Prostate gland (tissue), 2 donors: Measurements from ENCODE around the gene PACSIN3. TPM values are rescaled to one million over a fixed set of nuclear protein-coding genes. Genes with fewer than 3 reads are reported as not detected.

Experiments used
- DNase-seq: peaks from one replicate; pipeline ENCODE4 v3.0.0-alpha.2; 2019; ENCODE audit warnings: low spot score
- H3K27ac ChIP-seq, 2 donors: fragments of 200-600 bp; sonication (generic); 2 replicates each; pipeline ENCODE4 v1.5.1; 2017 to 2019
- H3K27me3 ChIP-seq: fragments of 200-600 bp; sonication (generic); replicated peaks from 2 replicates; pipeline ENCODE4 v1.5.1; 2019; ENCODE audit not compliant: insufficient read depth
- H3K36me3 ChIP-seq, 2 donors: fragments of 200-600 bp; sonication (generic); 1 replicate in 1 of 2; 2 replicates in 1 of 2; pipeline versions ENCODE4 v1.5.1 to v1.8.1; 2017 to 2019
- H3K4me1 ChIP-seq: fragments of 200-600 bp; sonication (generic); replicated peaks from 2 replicates; pipeline ENCODE4 v1.5.1; 2019
- H3K4me3 ChIP-seq, 2 donors: fragments of 200-600 bp; sonication (generic); 2 replicates each; pipeline ENCODE4 v1.5.1; 2017 to 2019
- H3K9me3 ChIP-seq: fragments of 200-600 bp; sonication (generic); 2 replicates; pipeline ENCODE4 v1.5.1; 2017
- CTCF ChIP-seq, 4 experiments: fragments of 200-600 bp in 2 of 4; fragments of 450-650 bp in 2 of 4; sonication (generic) in 2 of 4; IDR thresholded peaks; 1 replicate in 3 of 4; 2 replicates in 1 of 4; pipeline ENCODE4 v1.5.1; 2016 to 2019; ENCODE audit warnings: antibody characterized with exemption in 4 of 4, mild to moderate bottlenecking in 2 of 4, moderate library complexity in 2 of 4
- POLR2A ChIP-seq: fragments of 450-650 bp; IDR thresholded peaks from one replicate; pipeline ENCODE4 v1.6.1; 2016; ENCODE audit warnings: antibody characterized with exemption, mild to moderate bottlenecking
- POLR2AphosphoS5 ChIP-seq: sonication (generic); formaldehyde crosslinking; IDR thresholded peaks from one replicate; pipeline ENCODE4 v1.6.1; 2017; ENCODE audit warnings: antibody characterized with exemption
- WGBS: methylation state at CpG from one replicate; pipeline ENCODE4 v1.1.5; 2018; 5-methylcytosine and 5-hydroxymethylcytosine counted together
- intact Hi-C: fragments of 100-400 bp; cut with DNase I; formaldehyde crosslinking; loops from one replicate; pipeline ENCODE4 v1.14.2; 2022
- total RNA-seq, 2 donors: library from RNA; depleted of rRNA; stranded (reverse); fragments of >200 nt; gene quantifications; one replicate each; pipeline ENCODE4 v1.1.0, GENCODE V29; 2016

Gene PACSIN3
- total RNA-seq, result 10 to 100 TPM; 38.3 to 92.3 TPM

DNA sequence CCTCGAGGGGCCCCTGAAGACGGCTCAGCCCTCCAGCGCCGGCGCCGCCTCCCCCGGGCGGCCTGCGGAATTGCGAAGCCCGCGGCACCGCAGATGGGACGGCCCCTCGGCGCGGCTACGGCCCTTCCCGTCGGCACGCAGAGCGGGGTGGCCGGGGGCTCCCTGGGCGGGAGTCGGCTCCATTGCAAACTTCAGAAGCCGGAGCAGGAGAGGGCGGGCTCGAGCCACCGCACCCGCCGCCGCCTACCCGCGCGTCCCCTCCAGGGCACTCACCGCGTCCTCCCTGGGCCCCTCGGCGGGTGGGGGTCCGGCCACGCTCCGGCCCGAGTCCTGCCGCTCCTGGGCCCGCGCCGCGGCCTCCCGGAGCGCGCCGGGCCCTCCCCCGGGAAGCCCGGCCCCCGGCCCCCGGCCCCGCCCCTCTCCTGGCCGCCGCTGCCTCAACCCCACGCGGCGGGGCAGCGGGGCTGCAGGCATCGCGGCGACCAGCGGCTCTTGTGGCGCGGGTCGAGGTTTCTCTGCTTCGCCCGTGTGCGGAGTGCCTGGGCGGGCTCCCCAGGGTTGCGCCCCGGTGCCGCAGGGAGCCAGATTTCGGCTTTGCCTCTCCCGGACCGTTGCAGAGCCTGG is at the start of gene PACSIN3:
Gene PACSIN3, minus strand, starts transcription at position 359 of the 624 bp plus-strand sequence. CDS start 3,707 bp downstream, outside the sequence.
- H3K36me3 ChIP-seq, result peaks cover 0 to 2% of the 10 kb centered on the region in 2 donors
- peak within 1 kb of the TSS; percentile 91 to 94 for H3K27ac ChIP-seq
- H3K9me3 ChIP-seq, result no peaks in the 10 kb centered on the region
- TF ChIP-seq POLR2A (peak; percentile 64), POLR2AphosphoS5 (no peak), CTCF (IDR thresholded peaks at IDR 0.05) (peak in 2 of 4 experiments; percentile 33 to 35)
- no peaks in the 10 kb centered on the region for H3K27me3 ChIP-seq
- DNase-seq, result no peak
- intact Hi-C loops, result no loop called here
- H3K4me3 ChIP-seq, result peak within 1 kb of the TSS; percentile 91
- peaks cover 7% of the 10 kb centered on the region for H3K4me1 ChIP-seq
- WGBS, result under 1% methylated on average over 58 of the region's 80 CpGs

DNA sequence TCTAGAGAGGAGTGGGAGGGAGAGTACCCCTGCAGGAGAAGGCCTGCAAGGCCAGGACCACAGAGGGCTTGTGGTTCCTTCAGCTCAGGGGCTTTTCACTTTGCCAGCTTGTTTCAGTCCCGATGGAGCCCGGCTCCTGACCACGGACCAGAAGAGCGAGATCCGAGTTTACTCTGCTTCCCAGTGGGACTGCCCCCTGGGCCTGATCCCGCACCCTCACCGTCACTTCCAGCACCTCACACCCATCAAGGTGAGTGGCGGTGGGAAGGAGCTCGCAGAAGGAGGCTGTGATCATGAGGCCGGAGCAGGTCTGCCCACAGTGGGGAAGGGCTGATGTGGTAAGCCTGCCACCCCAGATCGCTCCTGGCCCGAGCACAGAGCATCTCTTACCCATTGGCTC is 48.9 kb upstream of the PACSIN3 start:
- no peak for TF ChIP-seq POLR2A
- TF ChIP-seq CTCF (IDR thresholded peaks at IDR 0.05), result no peak
- no peak for TF ChIP-seq POLR2AphosphoS5
- WGBS, result 87% methylated on average over 12 of the region's 12 CpGs
- Histone ChIP-seq H3K9me3 (no peaks in the 10 kb centered on the region), H3K4me3 (no peak overlapping the region), H3K36me3 (peaks cover 0 to 8% of the 10 kb centered on the region in 2 donors), H3K27ac (peak overlapping the region in 1 of 2 donors; percentile 39), H3K4me1 (no peaks in the 10 kb centered on the region), H3K27me3 (no peaks in the 10 kb centered on the region)
- no peak for DNase-seq
- intact Hi-C loops, result no loop called here

DNA sequence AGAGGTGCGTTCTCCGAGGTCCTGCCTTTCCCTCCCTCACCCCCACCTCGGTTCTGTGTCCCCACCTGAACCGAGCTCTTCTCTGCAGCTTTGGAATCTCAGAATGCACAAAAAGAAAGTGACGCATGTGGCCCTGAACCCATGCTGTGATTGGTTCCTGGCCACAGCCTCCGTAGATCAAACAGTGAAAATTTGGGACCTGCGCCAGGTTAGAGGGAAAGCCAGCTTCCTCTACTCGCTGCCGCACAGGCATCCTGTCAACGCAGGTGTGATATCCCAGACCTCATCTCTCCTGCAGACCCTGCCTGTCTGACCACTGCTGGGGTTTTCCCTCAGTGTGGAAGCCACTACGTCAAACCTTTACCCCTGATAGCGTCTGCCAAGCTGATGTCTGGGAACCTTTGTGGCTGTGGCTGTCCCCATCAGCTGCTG is 48.5 kb upstream of the PACSIN3 start:
- no peaks in the 10 kb centered on the region for H3K4me1 ChIP-seq
- TF ChIP-seq POLR2AphosphoS5 (peak; percentile 49), CTCF (IDR thresholded peaks at IDR 0.05) (no peak)
- H3K27ac ChIP-seq, result peak overlapping the region; percentile 39 to 58
- H3K36me3 ChIP-seq, result peaks cover 0 to 3% of the 10 kb centered on the region in 2 donors
- peak overlapping the region; percentile 13 to 29 for H3K4me3 ChIP-seq
- WGBS, result 17% methylated on average over 12 of the region's 12 CpGs
- no peaks in the 10 kb centered on the region for H3K27me3 ChIP-seq
- intact Hi-C loops, result no loop called here
- peak; percentile 79 for DNase-seq
- H3K9me3 ChIP-seq, result no peaks in the 10 kb centered on the region

- TF ChIP-seq CTCF (IDR thresholded peaks at IDR 0.05) (peak in 1 of 4 experiments; percentile 24), POLR2A (no peak)
- Histone ChIP-seq H3K4me3 (peak overlapping the region; percentile 13 to 29), H3K4me1 (no peaks in the 10 kb centered on the region), H3K36me3 (no peaks in the 10 kb centered on the region), H3K27ac (peak overlapping the region; percentile 39 to 58), H3K9me3 (no peaks in the 10 kb centered on the region), H3K27me3 (no peaks in the 10 kb centered on the region)
- WGBS, result 28% methylated on average over 11 of the region's 11 CpGs
- intact Hi-C loops, result no loop called here
- no peak for DNase-seq
These were observed 47.9 kb upstream of the PACSIN3 start for GRCh38 chr11:47233989-47234668.

DNA sequence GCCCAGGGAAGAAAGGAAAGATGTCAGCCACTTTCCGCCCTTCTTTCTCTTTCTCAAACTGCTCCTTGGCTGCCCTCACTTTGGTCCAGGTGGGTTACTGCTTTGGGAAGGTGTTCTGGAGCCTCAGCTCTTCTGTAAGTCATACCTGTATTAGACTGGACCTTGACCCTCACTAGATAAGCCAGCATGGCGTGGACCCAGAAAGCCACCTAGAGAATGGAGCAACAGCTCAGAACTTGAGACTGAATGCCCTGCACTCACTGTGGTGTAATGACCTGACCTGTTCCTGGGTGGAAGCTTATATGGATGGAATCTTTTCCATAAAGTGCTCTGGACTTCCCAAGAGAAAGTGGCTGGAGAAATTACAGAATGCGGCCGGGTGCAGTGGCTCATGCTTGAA is 46.8 kb upstream of the PACSIN3 start:
- Histone ChIP-seq H3K4me1 (no peaks in the 10 kb centered on the region), H3K27me3 (no peaks in the 10 kb centered on the region), H3K27ac (no peak overlapping the region), H3K4me3 (no peak overlapping the region), H3K9me3 (no peaks in the 10 kb centered on the region), H3K36me3 (no peaks in the 10 kb centered on the region)
- intact Hi-C loops, result no loop called here
- no peak for TF ChIP-seq CTCF (IDR thresholded peaks at IDR 0.05)
- no peak for TF ChIP-seq POLR2AphosphoS5
- TF ChIP-seq POLR2A, result no peak
- WGBS, result 100% methylated on average over 4 of the region's 4 CpGs
- no peak for DNase-seq
